H9 (cell line): Measurements from ENCODE around the gene KANSL1. TPM values are rescaled to one million over a fixed set of nuclear protein-coding genes. Genes with fewer than 3 reads are reported as not detected.

ENCODE experiments used
- DNase-seq: peaks from one replicate; pipeline ENCODE4 v3.0.0-alpha.2; 2017
- H2AFZ ChIP-seq: one replicate; pipeline ENCODE4 v1.6.1; 2013; ENCODE audit warnings: mild to moderate bottlenecking, low read length, control low read depth, moderate library complexity
- H2AK5ac ChIP-seq: 2 replicates; pipeline ENCODE4 v1.6.1; 2013; ENCODE audit warnings: low read length, control low read depth, mixed read lengths; ENCODE audit not compliant: insufficient read length
- H2BK120ac ChIP-seq: one replicate; pipeline ENCODE4 v1.6.1; 2013; ENCODE audit warnings: low read depth, mild to moderate bottlenecking, low read length, control low read depth, inconsistent platforms; ENCODE audit not compliant: poor library complexity, severe bottlenecking
- H2BK12ac ChIP-seq: 2 replicates; pipeline ENCODE4 v1.6.1; 2013; ENCODE audit warnings: low read length, control low read depth, mixed read lengths, low read depth; ENCODE audit not compliant: insufficient read length
- H2BK15ac ChIP-seq: 2 replicates; pipeline ENCODE4 v1.6.1; 2013; ENCODE audit warnings: low read depth, low read length, control low read depth
- H2BK20ac ChIP-seq: one replicate; pipeline ENCODE4 v1.6.1; 2013; ENCODE audit warnings: low read depth, mild to moderate bottlenecking, low read length, control low read depth, inconsistent platforms; ENCODE audit not compliant: poor library complexity, severe bottlenecking
- H2BK5ac ChIP-seq: 2 replicates; pipeline ENCODE4 v1.6.1; 2013; ENCODE audit warnings: low read length, control low read depth, mixed read lengths; ENCODE audit not compliant: insufficient read length
- H3K14ac ChIP-seq: 2 replicates; pipeline ENCODE4 v1.6.1; 2013; ENCODE audit warnings: low read length, control low read depth; ENCODE audit not compliant: insufficient read depth
- H3K18ac ChIP-seq: 2 replicates; pipeline ENCODE4 v1.6.1; 2013; ENCODE audit warnings: low read depth, mild to moderate bottlenecking, mixed read lengths, low read length, control low read depth; ENCODE audit not compliant: insufficient read length
- H3K23ac ChIP-seq: 2 replicates; pipeline ENCODE4 v1.6.1; 2013; ENCODE audit warnings: low read length, control low read depth, mixed read lengths, low read depth; ENCODE audit not compliant: insufficient read length
- H3K23me2 ChIP-seq: 2 replicates; pipeline ENCODE4 v1.6.1; 2013; ENCODE audit warnings: low read depth, mild to moderate bottlenecking, mixed read lengths, low read length, control low read depth; ENCODE audit not compliant: insufficient read length, poor library complexity, severe bottlenecking
- H3K27ac ChIP-seq: 2 replicates; pipeline ENCODE4 v1.5.1; 2013; ENCODE audit warnings: low read length, control low read depth, mixed read lengths, low read depth; ENCODE audit not compliant: insufficient read length
- H3K27me3 ChIP-seq: 2 replicates; pipeline ENCODE4 v1.6.1; 2013; ENCODE audit warnings: low read length, control low read depth, inconsistent platforms; ENCODE audit not compliant: insufficient read depth
- H3K4ac ChIP-seq: 2 replicates; pipeline ENCODE4 v1.6.1; 2013; ENCODE audit warnings: low read depth, mild to moderate bottlenecking, control low read depth, inconsistent platforms, low read length, moderate library complexity
- H3K4me1 ChIP-seq: 2 replicates; pipeline ENCODE4 v1.6.1; 2013; ENCODE audit warnings: low read length, control low read depth, inconsistent platforms; ENCODE audit not compliant: insufficient read depth
- H3K4me2 ChIP-seq: 2 replicates; pipeline ENCODE4 v1.6.1; 2013; ENCODE audit warnings: low read length, control low read depth, mixed read lengths; ENCODE audit not compliant: insufficient read length, insufficient read depth
- H3K56ac ChIP-seq: 2 replicates; pipeline ENCODE4 v1.6.1; 2013; ENCODE audit warnings: low read depth, mild to moderate bottlenecking, mixed read lengths, low read length, control low read depth; ENCODE audit not compliant: insufficient read length
- H3K79me1 ChIP-seq: 2 replicates; pipeline ENCODE4 v1.6.1; 2013; ENCODE audit warnings: low read depth, mild to moderate bottlenecking, moderate library complexity, low read length, control low read depth, inconsistent platforms; ENCODE audit not compliant: insufficient read depth, poor library complexity, severe bottlenecking
- H3K79me2 ChIP-seq: 2 replicates; pipeline ENCODE4 v1.6.1; 2013; ENCODE audit warnings: low read length, control low read depth, inconsistent platforms; ENCODE audit not compliant: insufficient read depth
- H3K9ac ChIP-seq: 2 replicates; pipeline ENCODE4 v1.6.1; 2013; ENCODE audit warnings: low read length, control low read depth, mixed read lengths; ENCODE audit not compliant: insufficient read length; ENCODE audit errors: extremely low read depth
- H3K9me3 ChIP-seq: one replicate; pipeline ENCODE4 v1.6.1; 2013; ENCODE audit warnings: low read depth, low read length, inconsistent platforms; ENCODE audit not compliant: control insufficient read depth
- H3T11ph ChIP-seq: one replicate; pipeline ENCODE4 v1.6.1; 2013; ENCODE audit warnings: mild to moderate bottlenecking, low read length, control low read depth, inconsistent platforms
- H4K20me1 ChIP-seq: one replicate; pipeline ENCODE4 v1.6.1; 2013; ENCODE audit not compliant: control insufficient read depth, insufficient read length, insufficient read depth
- H4K5ac ChIP-seq: 2 replicates; pipeline ENCODE4 v1.6.1; 2013; ENCODE audit warnings: low read depth, mild to moderate bottlenecking, mixed read lengths, low read length, control low read depth; ENCODE audit not compliant: insufficient read length
- H4K8ac ChIP-seq: replicated peaks from 2 replicates; pipeline ENCODE4 v1.6.1; 2013; ENCODE audit warnings: low read length, control low read depth, mixed read lengths, low read depth; ENCODE audit not compliant: insufficient read length
- H4K91ac ChIP-seq: 2 replicates; pipeline ENCODE4 v1.6.1; 2013; ENCODE audit warnings: low read depth, mild to moderate bottlenecking, moderate library complexity, mixed read lengths, low read length, control low read depth; ENCODE audit not compliant: insufficient read length
- H3K27ac Mint-ChIP-seq, 3 experiments: 2 replicates in 2 of 3; 3 replicates in 1 of 3; pipeline ENCODE4 v1.8.0; 2020 to 2021; ENCODE audit warnings: mixed read lengths in 3 of 3, mild to moderate bottlenecking in 1 of 3, moderate library complexity in 1 of 3
- H3K27me3 Mint-ChIP-seq: 2 replicates; pipeline ENCODE4 v1.8.0; 2021; ENCODE audit warnings: low read depth, mild to moderate bottlenecking, moderate library complexity, mixed read lengths
- H3K36me3 Mint-ChIP-seq, 3 experiments: 2 replicates in 2 of 3; 3 replicates in 1 of 3; pipeline ENCODE4 v1.8.0; 2020 to 2021; ENCODE audit warnings: low read depth in 3 of 3, mixed read lengths in 3 of 3; ENCODE audit not compliant: insufficient read depth in 1 of 3
- H3K4me1 Mint-ChIP-seq, 2 experiments: 2 replicates each; pipeline ENCODE4 v1.8.0; 2020; ENCODE audit warnings: mixed read lengths in 2 of 2
- H3K4me3 Mint-ChIP-seq, 2 experiments: 2 replicates in 1 of 2; 3 replicates in 1 of 2; pipeline ENCODE4 v1.8.0; 2020 to 2021; ENCODE audit warnings: mild to moderate bottlenecking in 2 of 2, mixed read lengths in 2 of 2, moderate library complexity in 1 of 2
- H3K9me3 Mint-ChIP-seq, 2 experiments: 2 replicates in 1 of 2; 3 replicates in 1 of 2; pipeline ENCODE4 v1.8.0; 2020; ENCODE audit warnings: mild to moderate bottlenecking in 2 of 2, mixed read lengths in 2 of 2, moderate library complexity in 1 of 2
- CTCF ChIP-seq: fragments of 200-600 bp; sonication (generic); conservative IDR thresholded peaks from 3 replicates; pipeline ENCODE4 v1.8.0; 2021; ENCODE audit warnings: antibody characterized with exemption, mild to moderate bottlenecking
- WGBS: extraction: QIAGEN DNeasy Blood & Tissue Kit; methylation state at CpG from one replicate; pipeline ENCODE4 v1.1.7; 2013; ENCODE audit warnings: missing lambda C conversion rate, low lambda C conversion rate, mixed read lengths; ENCODE audit not compliant: insufficient read length; ENCODE audit errors: extremely low coverage; 5-methylcytosine and 5-hydroxymethylcytosine counted together
- total RNA-seq: library from RNA; stranded (reverse); gene quantifications from 2 replicates; pipeline ENCODE4 v1.2.1, GENCODE V29; 2021

KANSL1 gene
- total RNA-seq, 1 experiment from 2014 or later = 114 TPM

- no CpG with 5 or more reads among the region's 3 CpGs for WGBS
- no peak overlapping the region for H3K4me3 Mint-ChIP-seq
- no peaks in the 10 kb centered on the region for H4K20me1 ChIP-seq
- H3K4ac ChIP-seq = no peak overlapping the region
- H3K79me1 ChIP-seq = peaks cover 9% of the 10 kb centered on the region
- peaks cover 2% of the 10 kb centered on the region; the same call in 1 of the 2 replicates for H3K4me1 ChIP-seq
- no peaks in the 10 kb centered on the region for H3K9me3 Mint-ChIP-seq
- peak overlapping the region in 1 of 3 experiments; percentile 69; a peak in 3 of 7 replicates for H3K27ac Mint-ChIP-seq
- no peaks in the 10 kb centered on the region for H3K27me3 ChIP-seq
- H4K5ac ChIP-seq = no peak overlapping the region
- no peak overlapping the region for H2BK120ac ChIP-seq
- no peak overlapping the region for H3K4me2 ChIP-seq
- H3T11ph ChIP-seq = no peak overlapping the region
- no peak overlapping the region for H2BK15ac ChIP-seq
- H3K18ac ChIP-seq = no peak overlapping the region
- H3K56ac ChIP-seq = no peak overlapping the region
- H2AFZ ChIP-seq = no peak overlapping the region
- no peaks in the 10 kb centered on the region for H3K23me2 ChIP-seq
- H4K8ac ChIP-seq = no peak overlapping the region
- no peak overlapping the region for H2BK5ac ChIP-seq
- no peaks in the 10 kb centered on the region for H3K27me3 Mint-ChIP-seq
- TF ChIP-seq CTCF = no peak
- peaks cover 53% of the 10 kb centered on the region; the same call in 1 of the 2 replicates for H3K79me2 ChIP-seq
- no peak overlapping the region for H2AK5ac ChIP-seq
- H3K14ac ChIP-seq = no peak overlapping the region
- H3K27ac ChIP-seq = no peak overlapping the region
- H3K36me3 Mint-ChIP-seq = peaks cover 0 to 8% (median 3%) of the 10 kb centered on the region in 3 experiments; a peak in 3 of 7 replicates
- no peak for DNase-seq
- no peak overlapping the region for H2BK12ac ChIP-seq
- H2BK20ac ChIP-seq = no peak overlapping the region
- H3K9me3 ChIP-seq = no peaks in the 10 kb centered on the region
- H4K91ac ChIP-seq = no peak overlapping the region
- peaks cover 57 to 63% of the 10 kb centered on the region in 2 experiments for H3K4me1 Mint-ChIP-seq
- H3K9ac ChIP-seq = no peak overlapping the region
- H3K23ac ChIP-seq = no peak overlapping the region
Measured at GRCh38 chr17:46143827-46144236, 49.4 kb downstream of the KANSL1 start.
